CD8-positive, alpha-beta memory T cell (primary cell): Measurements from ENCODE around the gene BTG4. TPM values are rescaled to one million over a fixed set of nuclear protein-coding genes. Genes with fewer than 3 reads are reported as not detected.

Source experiments
- polyA plus RNA-seq: library from polyadenylated mRNA; unstranded; fragments of 300-500 nt; fragmentation: Illumina TruSeq; gene quantifications from one replicate; pipeline ENCODE4 v1.2.3, GENCODE V29; 2021
- total RNA-seq, 2 experiments: library from RNA; stranded (reverse); gene quantifications; one replicate each; pipeline ENCODE4 v1.2.3, GENCODE V29; 2021

Gene BTG4
- total and polyA plus RNA-seq, 3 experiments from 2014 or later: not detected

Other genes starting within 250 kb of the BTG4 start
- gene POU2AF3, start 213.8 kb downstream of the BTG4 start, total RNA-seq: not detected
- gene POU2AF3, start 213.8 kb downstream of the BTG4 start, polyA plus RNA-seq: not detected
- gene POU2AF1, start 133.1 kb downstream of the BTG4 start, total RNA-seq: 1 to 10 TPM; 1.5 to 2.3 TPM
- gene POU2AF1, start 133.1 kb downstream of the BTG4 start, polyA plus RNA-seq: not detected
- not detected for gene HOATZ, start 2.4 kb upstream of the BTG4 start, total RNA-seq
- gene HOATZ, start 2.4 kb upstream of the BTG4 start, polyA plus RNA-seq: not detected
- 1 to 10 TPM in 1 of 2 experiments, under 1 TPM in 1; 0.85 to 1.4 TPM for gene LAYN, start 28.3 kb upstream of the BTG4 start, total RNA-seq
- gene LAYN, start 28.3 kb upstream of the BTG4 start, polyA plus RNA-seq: 0.21 TPM
- gene SIK2, start 90.1 kb upstream of the BTG4 start, total RNA-seq: 10 to 100 TPM in 1 of 2 experiments, 1 to 10 TPM in 1; 8.8 to 10.3 TPM
- 0.48 TPM for gene SIK2, start 90.1 kb upstream of the BTG4 start, polyA plus RNA-seq